GM21576 (cell line): ENCODE results near the gene ANKMY1.
"Not testable (repeated sequence)": the region's sequence is repeated elsewhere in the genome, so short reads cannot be mapped to it uniquely, and the experiment has no call there.

Experiments
- ATAC-seq: cut with Tn5 transposase; IDR thresholded peaks from one replicate; pipeline ENCODE4 v1.9.1; 2021; ENCODE audit warnings: mild to moderate bottlenecking, moderate library complexity; ENCODE audit not compliant: unreplicated experiment

Gene ANKMY1

DNA sequence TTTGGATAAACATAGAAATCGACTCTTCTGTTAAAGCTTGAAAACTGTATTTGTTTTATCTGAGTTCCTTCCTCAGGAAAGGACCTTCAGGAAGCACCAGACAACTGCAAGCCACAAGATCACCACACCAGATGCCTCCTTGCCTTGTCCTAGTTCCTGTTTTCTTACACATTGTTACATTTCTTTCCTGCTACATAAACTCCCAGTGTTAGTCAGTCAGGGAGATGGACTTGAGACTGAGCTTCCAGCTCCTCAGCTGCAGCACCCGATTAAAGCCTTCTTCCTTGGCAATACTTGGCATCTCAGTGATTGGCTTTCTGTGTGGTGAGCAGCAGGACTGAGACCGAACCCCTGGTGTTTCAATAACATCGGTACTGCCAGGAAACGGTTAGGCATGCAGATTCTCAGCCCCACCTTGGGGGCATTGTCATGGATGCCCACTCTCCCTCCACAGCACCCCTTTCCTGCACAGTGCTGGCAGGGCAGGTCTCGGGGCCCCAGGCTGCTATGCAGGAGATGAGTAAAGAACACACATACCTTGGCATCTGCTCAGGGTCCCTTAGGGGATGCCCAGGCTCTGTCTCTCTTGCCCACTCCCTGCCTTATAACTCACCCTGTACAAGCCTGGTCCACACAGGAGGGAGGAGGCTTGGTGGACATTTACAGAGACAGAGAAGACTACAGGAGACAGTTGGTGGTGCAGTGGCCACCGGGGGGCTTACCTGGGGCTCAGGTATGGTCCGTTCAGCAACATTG lies 32.6 kb downstream of the ANKMY1 start:
- ATAC-seq = no peak

- no peak for ATAC-seq
These were observed 34.1 kb downstream of the ANKMY1 start for GRCh38 chr2:240523451-240524281.

- no peak for ATAC-seq
These were observed 35.4 kb downstream of the ANKMY1 start for GRCh38 chr2:240522406-240522805.

DNA sequence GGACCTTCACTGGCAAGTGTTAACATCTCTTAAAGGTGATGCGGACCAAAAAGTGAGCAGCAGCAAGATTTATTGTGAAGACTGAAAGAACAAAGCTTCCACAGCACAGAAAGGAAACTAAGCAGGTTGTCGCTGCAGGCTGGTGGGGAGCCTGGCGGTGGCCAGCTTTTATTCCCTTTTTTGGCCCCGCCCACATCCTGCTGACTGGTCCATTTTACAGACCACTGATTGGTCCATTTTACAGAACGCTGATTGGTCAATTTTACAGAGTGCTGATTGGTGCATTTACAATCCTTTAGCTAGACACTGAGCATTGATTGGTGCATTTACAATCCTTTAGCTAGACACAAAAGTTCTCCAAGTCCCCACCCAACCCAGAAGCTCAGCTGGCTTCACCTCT lies 35.9 kb downstream of the ANKMY1 start:
- ATAC-seq = not testable (repeated sequence)

DNA sequence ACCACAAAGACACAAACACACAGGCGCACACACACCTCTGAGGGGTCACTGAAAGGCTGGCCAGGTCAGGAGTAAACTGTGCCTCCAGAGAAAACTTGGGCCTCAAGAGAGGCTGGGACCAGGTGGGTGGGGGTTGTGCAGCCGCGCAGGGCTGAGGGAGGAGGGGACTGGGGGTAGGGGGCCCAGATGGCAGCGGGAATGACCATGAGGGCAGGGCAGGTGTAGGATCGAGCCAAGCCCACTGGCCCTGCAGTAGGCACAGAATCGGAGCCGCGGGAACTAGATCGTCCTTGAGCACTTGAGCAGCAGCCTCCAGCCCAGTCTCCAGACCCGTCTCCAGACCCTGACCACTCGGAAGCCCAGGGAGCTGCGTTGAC lies 36.8 kb downstream of the ANKMY1 start:
- ATAC-seq = no peak

DNA sequence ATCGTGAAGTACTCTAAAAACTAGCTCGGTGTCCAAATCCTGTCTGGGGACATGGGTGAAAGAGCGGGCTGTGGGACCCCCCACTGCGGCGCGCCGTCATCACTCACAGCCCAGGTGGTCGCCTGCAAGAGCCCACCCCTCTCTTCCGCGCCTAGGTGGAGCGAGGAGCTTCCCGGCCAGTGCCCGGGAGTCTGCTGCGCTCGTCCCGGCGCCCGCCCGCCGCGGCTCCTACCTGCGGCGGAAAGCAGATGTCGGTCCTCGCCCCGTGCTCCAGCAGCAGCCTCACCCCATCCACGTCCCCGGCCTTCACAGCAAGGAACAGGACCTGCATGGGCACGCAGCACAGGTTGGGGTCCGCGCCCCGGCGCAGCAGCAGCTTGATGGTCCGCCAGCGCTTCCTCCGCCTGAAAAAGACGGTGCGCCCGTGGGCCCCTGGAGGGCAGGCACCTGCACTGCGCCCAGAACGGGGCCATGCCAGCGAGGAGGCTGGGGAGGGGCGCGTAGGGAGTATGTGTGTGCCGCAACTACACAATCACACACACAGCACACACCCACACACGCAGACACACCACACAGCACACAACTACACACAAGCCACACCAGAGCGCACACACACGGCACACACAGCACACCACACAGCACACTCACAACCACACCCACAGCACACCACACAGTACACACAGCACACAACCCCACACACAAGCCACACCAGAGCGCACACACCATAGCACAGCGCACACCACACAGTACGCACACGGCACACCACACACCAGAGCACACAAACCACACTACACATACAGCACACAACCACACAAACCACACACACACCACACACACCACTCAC lies 37.4 kb downstream of the ANKMY1 start:
- no peak for ATAC-seq

DNA sequence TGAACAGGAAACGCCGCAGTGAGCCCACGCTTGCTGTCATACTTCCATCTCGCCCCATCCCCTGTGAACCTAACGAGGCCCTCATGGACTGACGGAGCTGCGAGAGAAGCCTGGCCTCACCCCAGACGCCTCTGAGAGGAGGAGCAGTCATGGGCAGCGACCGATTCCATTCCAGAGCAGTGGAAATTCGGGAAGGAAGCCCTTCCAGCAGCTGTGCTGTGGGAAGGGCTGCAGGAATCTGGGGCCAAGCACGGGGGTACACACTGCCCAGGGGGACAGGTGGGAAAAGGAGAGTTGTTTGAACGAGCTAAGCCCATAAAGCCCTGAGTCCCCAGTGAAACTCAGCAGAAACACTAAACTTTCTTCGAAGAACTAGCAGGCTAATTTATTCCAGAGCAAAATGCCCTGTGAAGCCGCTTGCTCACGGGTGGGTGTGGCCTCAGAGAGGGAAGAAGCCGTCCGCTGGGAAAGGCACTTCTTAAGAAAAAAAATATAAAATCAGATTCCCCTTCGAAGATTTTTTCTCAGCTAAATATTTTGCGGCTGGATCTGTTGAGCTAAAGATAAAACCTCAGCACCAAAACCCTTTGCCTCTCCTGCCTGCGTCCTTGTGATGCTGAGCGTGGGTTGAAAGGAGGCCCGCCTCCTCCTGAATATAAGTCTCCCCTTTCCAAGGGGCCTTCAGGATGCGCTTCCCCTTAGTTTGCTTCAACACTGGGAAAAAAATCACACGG lies 38.2 kb downstream of the ANKMY1 start:
- ATAC-seq = no peak

DNA sequence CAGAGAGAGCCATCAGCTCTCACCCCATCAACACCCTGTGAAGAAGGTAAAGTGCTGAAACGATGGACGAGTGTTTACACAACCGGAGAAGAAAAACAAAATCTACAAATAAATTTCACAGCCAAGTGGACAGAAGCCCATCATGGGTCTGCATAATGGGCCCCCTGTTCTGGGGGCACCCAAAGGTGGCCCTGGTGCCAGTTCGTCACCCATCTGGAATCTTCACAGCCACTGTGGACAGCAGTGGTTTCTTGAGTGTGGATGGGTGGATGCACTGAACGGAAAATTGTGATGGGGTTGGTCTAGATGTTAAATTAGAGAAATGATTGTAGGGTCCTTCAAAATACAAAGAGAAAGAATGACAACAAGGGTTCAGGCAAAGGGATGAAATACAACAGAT lies 38.8 kb downstream of the ANKMY1 start:
- no peak for ATAC-seq

GRCh38 chr2:240517342-240517741 lies 40.4 kb downstream of the ANKMY1 start:
- no peak for ATAC-seq

- ATAC-seq = no peak
These were observed 43.2 kb downstream of the ANKMY1 start for GRCh38 chr2:240514631-240515030.

- peak; percentile 90 for ATAC-seq
These were observed 44.1 kb downstream of the ANKMY1 start for GRCh38 chr2:240513549-240514287.

DNA sequence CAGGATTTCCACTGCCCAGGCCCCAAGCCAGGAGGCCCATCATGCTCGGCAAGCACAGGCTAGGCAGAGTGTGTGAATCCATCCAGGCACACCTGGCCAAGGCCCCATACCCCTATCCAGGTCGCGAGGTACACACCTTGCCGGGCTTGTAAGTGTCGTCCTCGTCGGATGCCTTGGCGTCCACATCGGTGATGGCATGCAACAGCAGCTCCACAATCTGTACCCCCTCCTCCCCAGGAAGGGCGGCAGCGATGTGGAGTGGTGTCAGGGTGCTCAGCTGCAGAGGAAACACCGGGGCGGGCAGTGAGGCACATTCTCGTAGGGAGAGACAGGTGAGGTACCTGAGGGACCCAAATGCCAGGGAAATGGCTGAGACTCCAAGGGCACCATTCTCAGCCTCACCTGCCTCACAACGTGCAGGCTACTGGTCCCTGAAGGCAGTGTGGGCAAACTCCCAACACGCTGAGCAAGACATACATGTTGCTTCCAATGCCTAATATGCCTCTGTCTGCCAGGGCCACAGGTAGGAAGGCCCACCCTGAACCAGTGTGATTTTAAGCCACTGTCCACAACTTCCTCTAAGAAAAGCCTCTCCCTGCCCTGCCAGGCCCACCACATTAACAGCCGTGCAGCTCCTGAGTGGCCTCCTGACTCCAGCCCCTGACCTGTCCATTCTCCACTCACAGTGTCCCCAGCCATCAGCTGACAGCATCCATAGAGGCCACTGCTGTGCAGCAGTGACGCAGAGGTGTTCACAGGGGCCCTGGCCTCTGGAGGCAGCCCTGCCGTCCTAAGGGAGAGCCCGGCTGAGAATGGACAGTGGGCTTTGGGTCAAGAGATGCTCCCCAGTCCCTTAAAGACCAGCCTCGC lies 44.9 kb downstream of the ANKMY1 start:
- ATAC-seq = no peak

DNA sequence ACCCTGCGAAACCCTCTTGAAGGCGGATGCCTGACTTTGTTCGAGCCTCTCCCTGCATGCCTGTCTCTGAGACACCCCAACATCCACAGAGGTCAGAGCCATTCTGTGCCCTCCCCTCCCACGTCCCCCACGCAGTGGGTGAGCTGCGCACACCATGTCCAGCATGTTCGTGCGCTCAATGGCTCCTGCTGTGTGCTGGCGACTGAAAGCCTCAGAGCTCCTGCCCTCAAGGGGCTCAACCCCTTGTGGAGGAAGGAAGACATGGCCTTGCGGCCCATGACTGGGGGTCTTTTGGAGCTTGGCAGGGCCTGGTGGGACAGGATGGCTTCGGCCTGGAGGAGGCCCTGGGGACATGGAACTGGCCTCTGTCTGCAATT lies 45.7 kb downstream of the ANKMY1 start:
- ATAC-seq = no peak

DNA sequence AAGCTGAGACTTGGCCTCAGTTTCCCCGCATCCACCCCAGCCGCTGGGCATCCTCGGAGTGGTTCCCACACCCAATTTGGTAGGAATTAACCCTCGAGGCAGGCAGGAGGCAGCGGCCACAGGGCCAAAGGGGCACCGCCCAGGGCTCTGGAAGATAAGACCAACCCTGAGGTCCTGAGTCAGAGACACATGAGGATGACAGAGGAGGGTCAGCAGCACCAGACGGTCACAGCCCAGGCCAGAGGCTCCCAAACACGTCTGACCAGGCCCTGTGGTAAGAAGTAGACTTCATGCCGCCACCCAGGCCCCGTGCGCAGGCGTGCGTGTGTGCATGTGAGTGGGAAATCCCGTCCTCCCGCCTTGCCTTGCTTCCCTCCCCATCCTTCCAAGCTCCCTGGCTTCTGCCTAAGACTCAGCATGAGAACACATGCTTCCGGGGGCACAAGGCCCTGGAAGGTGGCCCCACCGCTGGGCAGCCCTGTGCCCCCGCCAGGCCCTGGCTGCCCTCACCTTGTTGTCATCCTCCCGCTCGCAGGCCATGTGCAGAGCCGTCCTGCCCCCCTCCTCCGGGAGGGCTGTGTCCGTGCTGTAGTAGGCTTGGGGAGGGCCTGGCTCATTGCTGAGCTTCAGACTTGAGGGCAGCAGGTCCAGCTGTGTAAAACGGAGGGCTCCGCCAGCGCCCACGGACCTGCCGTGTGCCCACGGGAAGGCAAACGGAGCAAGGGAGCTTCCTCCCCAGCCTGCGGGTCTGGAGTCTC lies 46.3 kb downstream of the ANKMY1 start:
- no peak for ATAC-seq

- no peak for ATAC-seq
These were observed 47.1 kb downstream of the ANKMY1 start for GRCh38 chr2:240510513-240511210.

DNA sequence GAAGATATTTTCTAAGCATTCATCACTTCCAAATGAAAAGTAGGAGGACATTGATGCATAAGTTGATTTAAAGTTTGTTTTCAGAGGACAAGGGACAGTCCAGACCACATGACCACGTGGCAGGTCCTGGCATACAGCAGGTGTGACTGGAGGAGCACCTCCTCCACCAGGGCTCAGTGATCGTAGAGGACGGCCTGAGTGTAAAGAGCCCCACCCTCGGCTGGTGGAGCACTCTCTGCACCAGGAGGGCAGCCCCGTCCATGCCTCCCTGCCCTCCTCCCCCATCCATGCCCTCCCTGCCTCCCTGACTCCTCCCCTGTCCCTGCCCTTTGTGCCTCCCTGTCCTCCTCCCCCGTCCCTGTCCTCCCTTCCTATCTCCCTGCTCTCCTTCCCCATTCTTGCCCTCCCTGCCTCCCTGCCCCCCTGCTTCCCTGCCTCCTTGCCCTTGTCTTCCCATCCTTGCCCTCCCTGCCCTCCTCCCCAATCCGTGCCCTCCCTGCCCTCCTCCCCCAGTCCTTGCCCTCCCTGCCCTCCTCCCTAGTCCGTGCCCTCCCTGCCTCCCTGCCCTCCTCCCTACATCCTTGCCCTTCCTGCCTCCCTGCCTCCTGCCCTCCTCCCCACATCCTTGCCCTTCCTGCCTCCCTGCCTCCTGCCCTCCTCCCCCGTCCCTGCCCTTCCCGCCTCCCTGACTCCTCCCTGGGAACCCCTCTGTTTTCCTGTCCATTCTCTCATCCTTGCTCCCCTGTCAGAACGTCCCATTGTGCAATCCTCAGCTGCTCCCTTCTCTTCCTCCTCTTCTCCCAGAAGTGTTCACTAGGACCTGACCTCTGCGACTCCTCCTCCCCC lies 47.9 kb downstream of the ANKMY1 start:
- ATAC-seq = no peak
